Activated T-cell treated with anti-CD3 and anti-CD28 coated beads, Interleukin-2, amount 50 U/mL, for 24 hours (primary cell): ENCODE measurements around the gene RPL31.
A peak's percentile ranks its signal among the peaks of the same experiment; 100 is the strongest.

Experiments used
- DNase-seq: peaks from one replicate; pipeline ENCODE4 v3.0.0-alpha.2; 2020
- H3K27ac Mint-ChIP-seq: 2 replicates; pipeline ENCODE4 v1.8.0; 2020; ENCODE audit warnings: mild to moderate bottlenecking, mixed read lengths
- H3K27me3 Mint-ChIP-seq: 2 replicates; pipeline ENCODE4 v1.8.0; 2020; ENCODE audit warnings: mixed read lengths
- H3K36me3 Mint-ChIP-seq: 2 replicates; pipeline ENCODE4 v1.8.0; 2020; ENCODE audit warnings: low read depth, mixed read lengths
- H3K4me1 Mint-ChIP-seq: 2 replicates; pipeline ENCODE4 v1.8.0; 2020; ENCODE audit warnings: low read depth, mixed read lengths
- H3K4me3 Mint-ChIP-seq: 2 replicates; pipeline ENCODE4 v1.8.0; 2020; ENCODE audit warnings: mild to moderate bottlenecking, moderate library complexity, mixed read lengths
- H3K9me3 Mint-ChIP-seq: 2 replicates; pipeline ENCODE4 v1.8.0; 2020; ENCODE audit warnings: mixed read lengths

The RPL31 gene

GRCh38 chr2:100997509-100998234 is 4.4 kb upstream of the RPL31 start:
- H3K27me3 Mint-ChIP-seq, result no peaks in the 10 kb centered on the region
- no peak overlapping the region for H3K4me3 Mint-ChIP-seq
- peaks cover 12% of the 10 kb centered on the region for H3K36me3 Mint-ChIP-seq
- peaks cover 4% of the 10 kb centered on the region for H3K9me3 Mint-ChIP-seq
- H3K27ac Mint-ChIP-seq, result no peak overlapping the region
- H3K4me1 Mint-ChIP-seq, result peaks cover 9% of the 10 kb centered on the region
- DNase-seq, result no peak

- Mint-ChIP-seq H3K4me3 (no peak overlapping the region), H3K4me1 (peaks cover 9% of the 10 kb centered on the region), H3K36me3 (peaks cover 18% of the 10 kb centered on the region), H3K9me3 (peaks cover 4% of the 10 kb centered on the region), H3K27me3 (no peaks in the 10 kb centered on the region), H3K27ac (no peak overlapping the region)
- no peak for DNase-seq
Observed at GRCh38 chr2:100998235-100998573, 3.9 kb upstream of the RPL31 start.

GRCh38 chr2:100999995-101000394 is 2.1 kb upstream of the RPL31 start:
- Mint-ChIP-seq H3K36me3 (peaks cover 35% of the 10 kb centered on the region), H3K27me3 (no peaks in the 10 kb centered on the region), H3K9me3 (peaks cover 4% of the 10 kb centered on the region), H3K4me3 (no peak overlapping the region), H3K4me1 (peaks cover 24% of the 10 kb centered on the region), H3K27ac (no peak overlapping the region)
- DNase-seq, result no peak

- Mint-ChIP-seq H3K36me3 (peaks cover 61% of the 10 kb centered on the region), H3K9me3 (peaks cover 4% of the 10 kb centered on the region), H3K4me3 (peak overlapping the region; percentile 99), H3K4me1 (peaks cover 50% of the 10 kb centered on the region), H3K27ac (peak overlapping the region; percentile 99), H3K27me3 (no peaks in the 10 kb centered on the region)
- DNase-seq, result no peak
Observed at GRCh38 chr2:101002562-101003277, 631 bp downstream of the RPL31 start.

GRCh38 chr2:101003278-101003775 is 1.2 kb downstream of the RPL31 start:
- DNase-seq, result no peak
- peaks cover 56% of the 10 kb centered on the region for H3K4me1 Mint-ChIP-seq
- H3K27me3 Mint-ChIP-seq, result no peaks in the 10 kb centered on the region
- H3K4me3 Mint-ChIP-seq, result peak overlapping the region; percentile 99
- peak overlapping the region; percentile 99 for H3K27ac Mint-ChIP-seq
- H3K9me3 Mint-ChIP-seq, result peaks cover 4% of the 10 kb centered on the region
- H3K36me3 Mint-ChIP-seq, result peaks cover 67% of the 10 kb centered on the region

GRCh38 chr2:101004620-101005325 is 2.7 kb downstream of the RPL31 start:
- H3K4me3 Mint-ChIP-seq, result peak overlapping the region; percentile 99
- no peak for DNase-seq
- peaks cover 64% of the 10 kb centered on the region for H3K4me1 Mint-ChIP-seq
- H3K36me3 Mint-ChIP-seq, result peaks cover 80% of the 10 kb centered on the region
- H3K9me3 Mint-ChIP-seq, result peaks cover 4% of the 10 kb centered on the region
- H3K27ac Mint-ChIP-seq, result peak overlapping the region; percentile 99
- H3K27me3 Mint-ChIP-seq, result no peaks in the 10 kb centered on the region

GRCh38 chr2:101006065-101006715 is 4.1 kb downstream of the RPL31 start:
- peaks cover 95% of the 10 kb centered on the region for H3K36me3 Mint-ChIP-seq
- peak overlapping the region; percentile 99 for H3K4me3 Mint-ChIP-seq
- peaks cover 4% of the 10 kb centered on the region for H3K9me3 Mint-ChIP-seq
- peak overlapping the region; percentile 99 for H3K27ac Mint-ChIP-seq
- H3K4me1 Mint-ChIP-seq, result peaks cover 72% of the 10 kb centered on the region
- DNase-seq, result no peak
- H3K27me3 Mint-ChIP-seq, result no peaks in the 10 kb centered on the region

GRCh38 chr2:101007415-101008345 is 5.6 kb downstream of the RPL31 start:
- Mint-ChIP-seq H3K27me3 (no peaks in the 10 kb centered on the region), H3K27ac (peak overlapping the region; percentile 99), H3K4me3 (peak overlapping the region; percentile 47), H3K36me3 (peaks cover 99% of the 10 kb centered on the region), H3K4me1 (peaks cover 79% of the 10 kb centered on the region), H3K9me3 (no peaks in the 10 kb centered on the region)
- peak; percentile 49 for DNase-seq

- no peak for DNase-seq
- no peaks in the 10 kb centered on the region for H3K9me3 Mint-ChIP-seq
- H3K4me1 Mint-ChIP-seq, result peaks cover 57% of the 10 kb centered on the region
- no peak overlapping the region for H3K4me3 Mint-ChIP-seq
- no peaks in the 10 kb centered on the region for H3K27me3 Mint-ChIP-seq
- H3K36me3 Mint-ChIP-seq, result peaks cover 96% of the 10 kb centered on the region
- H3K27ac Mint-ChIP-seq, result peak overlapping the region; percentile 78
Observed at GRCh38 chr2:101011152-101011551, 9.1 kb downstream of the RPL31 start.

GRCh38 chr2:101012054-101012705 is 10.1 kb downstream of the RPL31 start:
- Mint-ChIP-seq H3K36me3 (peaks cover 86% of the 10 kb centered on the region), H3K9me3 (no peaks in the 10 kb centered on the region), H3K4me1 (peaks cover 47% of the 10 kb centered on the region), H3K4me3 (no peak overlapping the region), H3K27me3 (no peaks in the 10 kb centered on the region), H3K27ac (peak overlapping the region; percentile 78)
- no peak for DNase-seq

- H3K4me1 Mint-ChIP-seq, result peaks cover 42% of the 10 kb centered on the region
- peak overlapping the region; percentile 78 for H3K27ac Mint-ChIP-seq
- no peak overlapping the region for H3K4me3 Mint-ChIP-seq
- H3K27me3 Mint-ChIP-seq, result no peaks in the 10 kb centered on the region
- peaks cover 80% of the 10 kb centered on the region for H3K36me3 Mint-ChIP-seq
- H3K9me3 Mint-ChIP-seq, result no peaks in the 10 kb centered on the region
- no peak for DNase-seq
Observed at GRCh38 chr2:101012706-101013181, 10.7 kb downstream of the RPL31 start.

GRCh38 chr2:101014264-101014857 is 12.3 kb downstream of the RPL31 start:
- Mint-ChIP-seq H3K36me3 (peaks cover 78% of the 10 kb centered on the region), H3K4me3 (no peak overlapping the region), H3K4me1 (peaks cover 30% of the 10 kb centered on the region), H3K27me3 (no peaks in the 10 kb centered on the region), H3K9me3 (no peaks in the 10 kb centered on the region), H3K27ac (no peak overlapping the region)
- DNase-seq, result no peak

- Mint-ChIP-seq H3K27me3 (no peaks in the 10 kb centered on the region), H3K9me3 (no peaks in the 10 kb centered on the region), H3K4me3 (no peak overlapping the region), H3K27ac (no peak overlapping the region), H3K36me3 (peaks cover 72% of the 10 kb centered on the region), H3K4me1 (peaks cover 6% of the 10 kb centered on the region)
- DNase-seq, result no peak
Observed at GRCh38 chr2:101017371-101017770, 15.3 kb downstream of the RPL31 start.
